H1 (cell line): Measurements from ENCODE around the gene MUC22. TPM values are rescaled to one million over a fixed set of nuclear protein-coding genes. Genes with fewer than 3 reads are reported as not detected.

Experiments
- CTCF ChIA-PET: fragments of 300-600 bp; sonication (Branson Sonifier 250); formaldehyde crosslinking; loops from one replicate; lab custom pipeline; 2021; ENCODE audit not compliant: partially characterized antibody; lab: Charles Lee
- POLR2A ChIA-PET: fragments of 300-600 bp; sonication (Branson Sonifier 250); formaldehyde crosslinking; loops from one replicate; lab custom pipeline; 2021; ENCODE audit warnings: inconsistent platforms; ENCODE audit not compliant: partially characterized antibody; lab: Charles Lee
- DNase-seq, 2 experiments: peaks; one replicate each; pipeline versions ENCODE4 v3.0.0 to v3.0.0-alpha.2; 2010 to 2022; ENCODE audit warnings: low spot score in 2 of 2, low read depth in 1 of 2, mixed read lengths in 1 of 2
- FAIRE-seq: peaks from 2 replicates; lab custom pipeline; 2011; peaks lifted over from hg19 to GRCh38; lab: Jason Lieb, UNC
- H2AFZ ChIP-seq: 2 replicates; pipeline ENCODE4 v1.8.1; 2012; ENCODE audit warnings: low read length, inconsistent platforms
- H2AK5ac ChIP-seq: 2 replicates; pipeline ENCODE4 v1.6.1; 2013; ENCODE audit warnings: low read depth, low read length
- H2BK120ac ChIP-seq: replicated peaks from 2 replicates; pipeline ENCODE3; 2013; ENCODE audit warnings: low read depth, low read length, inconsistent platforms
- H2BK12ac ChIP-seq: 2 replicates; pipeline ENCODE4 v1.6.1; 2013; ENCODE audit warnings: low read depth, low read length
- H2BK15ac ChIP-seq: 2 replicates; pipeline ENCODE4 v1.6.1; 2013; ENCODE audit warnings: low read length
- H2BK20ac ChIP-seq: 2 replicates; pipeline ENCODE4 v1.6.1; 2013; ENCODE audit warnings: low read length
- H2BK5ac ChIP-seq: 2 replicates; pipeline ENCODE4 v1.6.1; 2013; ENCODE audit warnings: low read depth, low read length
- H3K14ac ChIP-seq: 2 replicates; pipeline ENCODE4 v1.6.1; 2013; ENCODE audit warnings: inconsistent platforms; ENCODE audit not compliant: insufficient read length
- H3K18ac ChIP-seq: 2 replicates; pipeline ENCODE4 v1.6.1; 2013; ENCODE audit warnings: low read length; ENCODE audit errors: extremely low read depth
- H3K23ac ChIP-seq: 2 replicates; pipeline ENCODE4 v1.6.1; 2013; ENCODE audit warnings: inconsistent platforms; ENCODE audit not compliant: insufficient read length
- H3K23me2 ChIP-seq: 2 replicates; pipeline ENCODE4 v1.6.1; 2013; ENCODE audit warnings: low read depth, low read length
- H3K27ac ChIP-seq: 2 replicates; pipeline ENCODE4 v1.6.1; 2011; ENCODE audit warnings: low read depth, low read length, inconsistent platforms
- H3K27me3 ChIP-seq, 4 experiments: replicated peaks in 1 of 4; 1 replicate in 1 of 4; 2 replicates in 3 of 4; pipeline versions ENCODE4 v1.6.1 to v1.8.1; 2011 to 2013; ENCODE audit warnings: low read length in 3 of 4, mild to moderate bottlenecking in 3 of 4, inconsistent platforms in 2 of 4, mixed read lengths in 2 of 4, moderate library complexity in 1 of 4; ENCODE audit not compliant: control insufficient read depth in 3 of 4, insufficient read depth in 3 of 4; ENCODE audit errors: extremely low read depth in 1 of 4
- H3K36me3 ChIP-seq, 4 experiments: 2 replicates each; pipeline versions ENCODE4 v1.6.1 to v1.8.1; 2011 to 2013; ENCODE audit warnings: mild to moderate bottlenecking in 4 of 4, low read length in 3 of 4, moderate library complexity in 2 of 4, control low read depth in 1 of 4, inconsistent platforms in 1 of 4; ENCODE audit not compliant: insufficient read depth in 4 of 4, control insufficient read depth in 2 of 4
- H3K4ac ChIP-seq: replicated peaks from 2 replicates; pipeline ENCODE3; 2013; ENCODE audit warnings: low read length, low read depth, mixed read lengths, inconsistent platforms; ENCODE audit not compliant: insufficient read length
- H3K4me1 ChIP-seq, 4 experiments: replicated peaks in 1 of 4; 1 replicate in 1 of 4; 2 replicates in 3 of 4; pipeline versions ENCODE4 v1.6.1 to v1.8.1; 2011 to 2013; ENCODE audit warnings: low read length in 3 of 4, inconsistent platforms in 2 of 4, mixed read lengths in 1 of 4; ENCODE audit not compliant: insufficient read depth in 4 of 4, control insufficient read depth in 3 of 4
- H3K4me2 ChIP-seq, 2 experiments: 2 replicates each; pipeline versions ENCODE4 v1.6.1 to v1.8.1; 2011 to 2013; ENCODE audit warnings: low read depth in 2 of 2, low read length in 2 of 2, control low read depth in 1 of 2, inconsistent platforms in 1 of 2, mild to moderate bottlenecking in 1 of 2; ENCODE audit not compliant: insufficient read depth in 1 of 2
- H3K4me3 ChIP-seq, 4 experiments: fragments of 200-600, 300-600 bp in 1 of 4; sonication (generic), shearing (Covaris generic), sonication (Bioruptor Twin) in 1 of 4; 2 replicates each; pipeline versions ENCODE4 v1.5.1 to v1.8.1; 2011 to 2016; ENCODE audit warnings: low read length in 4 of 4, low read depth in 3 of 4, control low read depth in 2 of 4, inconsistent platforms in 2 of 4, mild to moderate bottlenecking in 2 of 4, mixed read lengths in 1 of 4, moderate library complexity in 1 of 4; ENCODE audit not compliant: insufficient read depth in 2 of 4; ENCODE audit errors: extremely low read depth in 1 of 4
- H3K56ac ChIP-seq: replicated peaks from 2 replicates; pipeline ENCODE3; 2013; ENCODE audit warnings: low read depth, mild to moderate bottlenecking, mixed read lengths, low read length, inconsistent platforms; ENCODE audit not compliant: insufficient read length
- H3K79me1 ChIP-seq: 2 replicates; pipeline ENCODE4 v1.6.1; 2013; ENCODE audit warnings: low read depth, low read length, control low read depth
- H3K79me2 ChIP-seq, 2 experiments: 2 replicates each; pipeline versions ENCODE4 v1.6.1 to v1.8.1; 2012 to 2013; ENCODE audit warnings: low read length in 2 of 2, mild to moderate bottlenecking in 2 of 2, inconsistent platforms in 1 of 2; ENCODE audit not compliant: insufficient read depth in 2 of 2, control insufficient read depth in 1 of 2
- H3K9ac ChIP-seq, 4 experiments: replicated peaks in 1 of 4; 1 replicate in 1 of 4; 2 replicates in 3 of 4; pipeline versions ENCODE4 v1.6.1 to v1.8.1; 2011 to 2013; ENCODE audit warnings: low read depth in 3 of 4, low read length in 3 of 4, control low read depth in 2 of 4, mild to moderate bottlenecking in 2 of 4, moderate library complexity in 2 of 4, inconsistent platforms in 1 of 4; ENCODE audit errors: extremely low read depth in 1 of 4
- H3K9me3 ChIP-seq, 2 experiments: 2 replicates each; pipeline versions ENCODE4 v1.6.1 to v1.8.1; 2012 to 2013; ENCODE audit warnings: mild to moderate bottlenecking in 2 of 2, moderate library complexity in 2 of 2, control low read depth in 1 of 2, inconsistent platforms in 1 of 2, low read depth in 1 of 2, low read length in 1 of 2, mixed read lengths in 1 of 2; ENCODE audit not compliant: insufficient read depth in 2 of 2
- H4K20me1 ChIP-seq, 2 experiments: replicated peaks in 1 of 2; 2 replicates each; pipeline versions ENCODE3 to v1.8.1; 2011 to 2013; ENCODE audit warnings: inconsistent platforms in 2 of 2, low read length in 2 of 2, mild to moderate bottlenecking in 1 of 2; ENCODE audit not compliant: insufficient read depth in 2 of 2, control insufficient read depth in 1 of 2
- H4K5ac ChIP-seq: 2 replicates; pipeline ENCODE4 v1.6.1; 2013; ENCODE audit warnings: low read length, low read depth, mixed read lengths, inconsistent platforms; ENCODE audit not compliant: insufficient read length
- H4K8ac ChIP-seq: 2 replicates; pipeline ENCODE4 v1.8.0; 2013; ENCODE audit warnings: mild to moderate bottlenecking, moderate library complexity, low read length, inconsistent platforms; ENCODE audit not compliant: insufficient read depth; ENCODE audit errors: extremely low read depth
- H4K91ac ChIP-seq: replicated peaks from 2 replicates; pipeline ENCODE3; 2013; ENCODE audit warnings: low read length, mixed read lengths, inconsistent platforms; ENCODE audit not compliant: insufficient read length
- BACH1 ChIP-seq: IDR thresholded peaks from 2 replicates; pipeline ENCODE4 v1.6.1; 2012; ENCODE audit warnings: low read length, improper control_type of control experiment
- EGR1 ChIP-seq: IDR thresholded peaks from 2 replicates; pipeline ENCODE4 v1.6.1; 2011; ENCODE audit warnings: low read depth, low read length, borderline replicate concordance
- GABPA ChIP-seq: IDR thresholded peaks from 2 replicates; pipeline ENCODE4 v1.6.1; 2011; ENCODE audit warnings: mild to moderate bottlenecking, low read length, moderate library complexity, borderline replicate concordance; ENCODE audit not compliant: insufficient read depth
- HDAC2 ChIP-seq, 2 experiments: fragments of 300-600 bp in 1 of 2; sonication (generic) in 1 of 2; IDR thresholded peaks; 2 replicates each; pipeline ENCODE4 v1.6.1; 2011 to 2012; ENCODE audit warnings: low read depth in 2 of 2, low read length in 2 of 2, mild to moderate bottlenecking in 2 of 2, moderate library complexity in 2 of 2, borderline replicate concordance in 1 of 2, inconsistent platforms in 1 of 2
- HDAC6 ChIP-seq: IDR thresholded peaks from one replicate; pipeline ENCODE4 v1.7.1; 2012; ENCODE audit warnings: low read depth, mild to moderate bottlenecking, inconsistent platforms, low read length, moderate library complexity
- JUN ChIP-seq: IDR thresholded peaks from 2 replicates; pipeline ENCODE4 v1.6.1; 2011; ENCODE audit warnings: low read depth, mild to moderate bottlenecking, improper control_type of control experiment, low read length
- KDM5A ChIP-seq: fragments of 200-600 bp; IDR thresholded peaks from 2 replicates; pipeline ENCODE4 v1.7.1; 2012; ENCODE audit warnings: mild to moderate bottlenecking, low read length, inconsistent platforms, mixed read lengths
- MAFK ChIP-seq: IDR thresholded peaks from 2 replicates; pipeline ENCODE4 v1.6.1; 2012; ENCODE audit warnings: low read depth, mild to moderate bottlenecking, improper control_type of control experiment, low read length
- RAD21 ChIP-seq, 2 experiments: IDR thresholded peaks in 1 of 2; conservative IDR thresholded peaks in 1 of 2; 2 replicates each; pipeline ENCODE4 v1.6.1; 2011; ENCODE audit warnings: low read depth in 2 of 2, low read length in 2 of 2, improper control_type of control experiment in 1 of 2, inconsistent platforms in 1 of 2, mild to moderate bottlenecking in 1 of 2, moderate library complexity in 1 of 2
- RBBP5 ChIP-seq: IDR thresholded peaks from 2 replicates; pipeline ENCODE4 v1.7.1; 2012; ENCODE audit warnings: low read depth, mild to moderate bottlenecking, inconsistent platforms, low read length, moderate library complexity, borderline replicate concordance
- SP2 ChIP-seq: IDR thresholded peaks from 2 replicates; pipeline ENCODE4 v1.6.1; 2012; ENCODE audit warnings: mild to moderate bottlenecking, low read length, inconsistent platforms
- SRF ChIP-seq: IDR thresholded peaks from 2 replicates; pipeline ENCODE4 v1.6.1; 2011; ENCODE audit warnings: mild to moderate bottlenecking, low read depth, low read length, moderate library complexity
- TAF1 ChIP-seq: IDR thresholded peaks from 2 replicates; pipeline ENCODE4 v1.6.1; 2011; ENCODE audit warnings: mild to moderate bottlenecking, low read depth, low read length
- YY1 ChIP-seq: IDR thresholded peaks from 2 replicates; pipeline ENCODE4 v1.6.1; 2011; ENCODE audit warnings: low read depth, mild to moderate bottlenecking, low read length
- ZNF274 ChIP-seq: IDR thresholded peaks from 2 replicates; pipeline ENCODE4 v1.7.0; 2012; ENCODE audit warnings: low read length, borderline replicate concordance; ENCODE audit errors: extremely low read depth
- WGBS, 2 experiments: shearing (Covaris generic) in 1 of 2; methylation state at CpG; one replicate each; pipeline versions ENCODE4 v1.1.6 to v1.1.7; 2013 to 2015; ENCODE audit warnings: low lambda C conversion rate in 2 of 2, mixed read lengths in 2 of 2, inconsistent platforms in 1 of 2, low coverage in 1 of 2, missing lambda C conversion rate in 1 of 2; ENCODE audit not compliant: insufficient replicate concordance in 2 of 2, insufficient coverage in 1 of 2, insufficient read length in 1 of 2; ENCODE audit errors: extremely low coverage in 1 of 2, missing lambda C conversion rate in 1 of 2; 5-methylcytosine and 5-hydroxymethylcytosine counted together
- polyA plus RNA-seq, 7 experiments: library from polyadenylated mRNA; depleted of rRNA in 3 of 7; stranded (reverse) in 5 of 7; unstranded in 2 of 7; fragments of >200 nt in 5 of 7; fragments of 200-250 nt in 2 of 7; gene quantifications; 1 replicate in 5 of 7; 2 replicates in 1 of 7; 4 replicates in 1 of 7; pipeline versions ENCODE4 v1.2.1 to v1.2.3, GENCODE V29; 2011 to 2013; ENCODE audit warnings: missing spikeins in 2 of 7, mixed read lengths in 2 of 7
- total RNA-seq: library from RNA; stranded (reverse); fragmentation: NEBNext Ultra II Directional; extraction: Animal tissue kit (Norgen Biotek cat#: 25700); gene quantifications from 2 replicates; pipeline ENCODE4 v1.2.1, GENCODE V29; 2021

The MUC22 gene
- total and polyA plus RNA-seq, 2 of the 8 experiments (the other 6 are each of a cell fraction or from before 2014, with no cell fraction given), result 0.02 TPM; not detected in 1

GRCh38 chr6:31002471-31002870 lies 7.8 kb upstream of the MUC22 start:
- no peak overlapping the region for H3K4me3 ChIP-seq
- H2BK120ac ChIP-seq, result no peak overlapping the region
- no peaks in the 10 kb centered on the region for H3K9me3 ChIP-seq
- H2BK5ac ChIP-seq, result no peak overlapping the region
- DNase-seq (no peak), FAIRE-seq (no peak)
- H2AK5ac ChIP-seq, result no peak overlapping the region
- no peaks in the 10 kb centered on the region for H3K23me2 ChIP-seq
- ChIA-PET POLR2A (interaction anchor here (1.3 kb wide), 1 partner anchor 15 kb away, joined by 3 read pairs; no protein-coding TSS in a partner anchor), CTCF (interaction anchor here (0.9 to 2.6 kb wide), 5 partner anchors 31 to 106 kb away, joined by 3 to 8 read pairs (median 4); no protein-coding TSS in a partner anchor)
- H3K23ac ChIP-seq, result no peak overlapping the region
- no peak overlapping the region for H3K4me2 ChIP-seq
- H3K14ac ChIP-seq, result no peak overlapping the region
- no peaks in the 10 kb centered on the region for H3K79me2 ChIP-seq
- H3K4ac ChIP-seq, result no peak overlapping the region
- H3K27ac ChIP-seq, result no peak overlapping the region
- H2BK15ac ChIP-seq, result no peak overlapping the region; the same call in 1 of the 2 replicates
- H4K5ac ChIP-seq, result no peak overlapping the region
- H4K8ac ChIP-seq, result no peak overlapping the region
- no peaks in the 10 kb centered on the region for H4K20me1 ChIP-seq
- H2BK20ac ChIP-seq, result no peak overlapping the region
- H3K27me3 ChIP-seq, result no peaks in the 10 kb centered on the region
- no peak overlapping the region for H3K9ac ChIP-seq
- no peak overlapping the region for H3K18ac ChIP-seq
- no peaks in the 10 kb centered on the region for H3K36me3 ChIP-seq
- H3K56ac ChIP-seq, result no peak overlapping the region
- no peaks in the 10 kb centered on the region for H3K79me1 ChIP-seq
- no peak overlapping the region for H2BK12ac ChIP-seq
- H3K4me1 ChIP-seq, result no peaks in the 10 kb centered on the region
- H2AFZ ChIP-seq, result peak overlapping the region; percentile 5; the same call in 1 of the 2 replicates
- 63% methylated on average over 2 of the region's 2 CpGs; no CpG with 5 or more reads in 1 of the 2 experiments for WGBS, 2 experiments
- H4K91ac ChIP-seq, result no peak overlapping the region
- TF ChIP-seq KDM5A (no peak), ZNF274 (no peak), BACH1 (no peak), GABPA (no peak), SRF (no peak), TAF1 (no peak), JUN (no peak), RBBP5 (no peak), HDAC2 (IDR thresholded peaks at IDR 0.05; ENCODE audit: borderline replicate concordance in 1 of 2, low read depth in 2 of 2, low read length in 2 of 2) (no peak), SP2 (no peak), RAD21 (IDR thresholded peaks at IDR 0.05 in 1 of 2, conservative IDR thresholded peaks at IDR 0.05 in 1 of 2; ENCODE audit: low read depth in 2 of 2, low read length in 2 of 2) (no peak), YY1 (no peak), MAFK (no peak), HDAC6 (no peak), EGR1 (no peak)
